PC-9 (cell line): ENCODE measurements around the gene SCAI. TPM values are rescaled to one million over a fixed set of nuclear protein-coding genes. Genes with fewer than 3 reads are reported as not detected.
"Not testable (repeated sequence)": the region's sequence is repeated elsewhere in the genome, so short reads cannot be mapped to it uniquely, and the experiment has no call there.

ENCODE experiments used
- BruUV-seq: library from RNA; stranded (reverse); fragments of 400-500 nt; replicated peaks from 2 replicates; lab custom pipeline; 2021; lab: Mats Ljungman, UMichigan
- CTCF ChIA-PET: fragments of 300-600 bp; sonication (Branson Sonifier 250); formaldehyde crosslinking; loops from one replicate; lab custom pipeline; 2022; ENCODE audit warnings: antibody characterized with exemption; lab: Charles Lee
- POLR2A ChIA-PET: fragments of 300-600 bp; sonication (Branson Sonifier 250); formaldehyde crosslinking; loops from one replicate; lab custom pipeline; 2022; ENCODE audit warnings: antibody characterized with exemption; ENCODE audit not compliant: unreplicated experiment; lab: Charles Lee
- DNase-seq, 2 experiments: peaks; one replicate each; pipeline versions ENCODE4 v3.0.0 to v3.0.0-alpha.2; 2015 to 2022; ENCODE audit warnings: mixed read lengths in 1 of 2
- H2AFZ ChIP-seq: fragments of 200-600 bp; sonication (generic); 2 replicates; pipeline ENCODE4 v1.8.1; 2017; ENCODE audit warnings: antibody characterized with exemption
- H3F3A ChIP-seq: fragments of 200-600 bp; sonication (generic); 2 replicates; pipeline ENCODE4 v1.8.1; 2017; ENCODE audit warnings: antibody characterized with exemption, mild to moderate bottlenecking, low read depth; ENCODE audit not compliant: insufficient read depth
- H3K27ac ChIP-seq: fragments of 200-600 bp; sonication (generic); 2 replicates; pipeline ENCODE4 v1.6.1; 2016; ENCODE audit warnings: mixed run types
- H3K27me3 ChIP-seq: fragments of 200-600 bp; sonication (generic); 2 replicates; pipeline ENCODE4 v1.6.1; 2016; ENCODE audit warnings: low read depth, mixed run types; ENCODE audit not compliant: insufficient read depth
- H3K36me3 ChIP-seq: fragments of 200-600 bp; sonication (generic); 2 replicates; pipeline ENCODE4 v1.6.1; 2016; ENCODE audit warnings: low read depth, mixed run types
- H3K4me1 ChIP-seq: fragments of 200-600 bp; sonication (generic); replicated peaks from 2 replicates; pipeline ENCODE4 v1.6.1; 2016; ENCODE audit warnings: mixed run types; ENCODE audit not compliant: insufficient read depth
- H3K4me2 ChIP-seq: fragments of 200-600 bp; sonication (generic); 2 replicates; pipeline ENCODE4 v1.6.1; 2017; ENCODE audit warnings: mixed run types
- H3K4me3 ChIP-seq: fragments of 200-600 bp; sonication (generic); 2 replicates; pipeline ENCODE4 v1.6.1; 2016; ENCODE audit warnings: mixed run types
- H3K79me2 ChIP-seq: fragments of 200-600 bp; sonication (generic); 2 replicates; pipeline ENCODE4 v1.6.1; 2017; ENCODE audit warnings: low read depth, mixed run types
- H3K9me2 ChIP-seq: fragments of 200-600 bp; sonication (generic); 2 replicates; pipeline ENCODE4 v1.8.1; 2017; ENCODE audit warnings: mild to moderate bottlenecking; ENCODE audit not compliant: insufficient read depth
- H3K9me3 ChIP-seq: fragments of 200-600 bp; sonication (generic); 2 replicates; pipeline ENCODE4 v1.8.1; 2016; ENCODE audit warnings: low read depth; ENCODE audit not compliant: insufficient read depth
- H4K20me1 ChIP-seq: fragments of 200-600 bp; sonication (generic); 2 replicates; pipeline ENCODE4 v1.8.1; 2017; ENCODE audit not compliant: insufficient read depth
- CTCF ChIP-seq: fragments of 200-600 bp; sonication (generic); conservative IDR thresholded peaks from 2 replicates; pipeline ENCODE4 v1.6.1; 2017; ENCODE audit warnings: mixed run types, antibody characterized with exemption, mild to moderate bottlenecking, moderate library complexity
- EZH2 ChIP-seq: fragments of 200-600 bp; sonication (generic); IDR thresholded peaks from 2 replicates; pipeline ENCODE4 v1.8.0; 2017; ENCODE audit warnings: antibody characterized with exemption, low read depth
- intact Hi-C: fragments of 100-400 bp; cut with micrococcal nuclease; formaldehyde crosslinking; loops from one replicate; pipeline ENCODE4 v1.10.0; 2022; ENCODE audit not compliant: unreplicated experiment
- total RNA-seq: library from RNA; stranded (reverse); gene quantifications from 2 replicates; pipeline ENCODE4 v1.2.3, GENCODE V29; 2021

SCAI gene
- total RNA-seq, 1 experiment from 2014 or later, result 16.0 TPM

GRCh38 chr9:124928116-124928515 lies 215.2 kb downstream of the SCAI start:
- H2AFZ ChIP-seq, result no peak overlapping the region
- DNase-seq, result no peak
- TF ChIP-seq EZH2 (no peak), CTCF (no peak)
- no peaks in the 10 kb centered on the region; the same call in 1 of the 2 replicates for H3F3A ChIP-seq
- no peaks in the 10 kb centered on the region for H4K20me1 ChIP-seq
- ChIA-PET POLR2A (no interaction called here), CTCF (no interaction called here)
- no peak overlapping the region for H3K27ac ChIP-seq
- no peaks in the 10 kb centered on the region for H3K79me2 ChIP-seq
- intact Hi-C loops, result no loop called here
- BruUV-seq, result no TSS peak
- H3K36me3 ChIP-seq, result peaks cover 27% of the 10 kb centered on the region
- no peaks in the 10 kb centered on the region for H3K9me3 ChIP-seq
- H3K9me2 ChIP-seq, result no peaks in the 10 kb centered on the region
- no peaks in the 10 kb centered on the region for H3K4me1 ChIP-seq
- H3K27me3 ChIP-seq, result no peaks in the 10 kb centered on the region
- no peak overlapping the region for H3K4me2 ChIP-seq
- H3K4me3 ChIP-seq, result no peak overlapping the region

GRCh38 chr9:124920394-124920793 lies 222.9 kb downstream of the SCAI start:
- intact Hi-C loops, H3K36me3 ChIP-seq, POLR2A ChIA-PET, H3K4me3 ChIP-seq, H2AFZ ChIP-seq, H3K9me2 ChIP-seq, DNase-seq, BruUV-seq, H3F3A ChIP-seq, H4K20me1 ChIP-seq, H3K27ac ChIP-seq, H3K27me3 ChIP-seq, CTCF ChIA-PET, H3K79me2 ChIP-seq, H3K4me2 ChIP-seq, H3K9me3 ChIP-seq, H3K4me1 ChIP-seq: not testable (repeated sequence)

- Histone ChIP-seq H3K4me3 (no peak overlapping the region), H3K36me3 (peaks cover 3% of the 10 kb centered on the region; the same call in 1 of the 2 replicates), H4K20me1 (no peaks in the 10 kb centered on the region), H3F3A (0 out of 2 replicates have a peak, but pooled peaks cover 4% of the 10 kb centered on the region), H3K9me2 (no peaks in the 10 kb centered on the region), H2AFZ (no peak overlapping the region), H3K4me2 (no peak overlapping the region), H3K79me2 (no peaks in the 10 kb centered on the region), H3K27ac (no peak overlapping the region), H3K9me3 (no peaks in the 10 kb centered on the region), H3K27me3 (no peaks in the 10 kb centered on the region), H3K4me1 (no peaks in the 10 kb centered on the region)
- no peak for DNase-seq
- intact Hi-C loops, result no loop called here
- TF ChIP-seq EZH2 (no peak), CTCF (no peak)
- POLR2A ChIA-PET, result no interaction called here
- BruUV-seq, result no TSS peak
- CTCF ChIA-PET, result no interaction called here
Measured at GRCh38 chr9:124914753-124915405, 228.4 kb downstream of the SCAI start.

GRCh38 chr9:124913378-124913777 lies 229.9 kb downstream of the SCAI start:
- Histone ChIP-seq H3K9me3 (no peaks in the 10 kb centered on the region), H3K79me2 (no peaks in the 10 kb centered on the region), H3K4me2 (no peak overlapping the region), H3K4me1 (no peaks in the 10 kb centered on the region), H3K36me3 (no peaks in the 10 kb centered on the region; the same call in 1 of the 2 replicates), H3K27ac (no peak overlapping the region), H2AFZ (no peak overlapping the region), H3F3A (0 out of 2 replicates have a peak, but pooled peaks cover 4% of the 10 kb centered on the region), H4K20me1 (no peaks in the 10 kb centered on the region), H3K9me2 (no peaks in the 10 kb centered on the region), H3K4me3 (no peak overlapping the region), H3K27me3 (no peaks in the 10 kb centered on the region)
- no peak for DNase-seq
- no peak for TF ChIP-seq EZH2
- ChIA-PET CTCF (no interaction called here), POLR2A (no interaction called here)
- intact Hi-C loops, result no loop called here
- no TSS peak for BruUV-seq
